GM23338 (cell line): Measurements from ENCODE around the gene COA8. TPM values are rescaled to one million over a fixed set of nuclear protein-coding genes. Genes with fewer than 3 reads are reported as not detected.

Experiments
- ATAC-seq: fragments of 200-7000 bp; cut with Tn5 transposase; 3 replicates; pipeline ENCODE4 v1.9.1; 2020
- DNase-seq: peaks from one replicate; pipeline ENCODE4 v3.0.0-alpha.2; 2015; ENCODE audit warnings: low spot score
- H2AFZ ChIP-seq: fragments of 200-600 bp; sonication (generic); 2 replicates; pipeline ENCODE4 v1.8.0; 2016; ENCODE audit warnings: antibody characterized with exemption, mild to moderate bottlenecking, moderate library complexity
- H3F3A ChIP-seq: fragments of 200-600 bp; sonication (generic); replicated peaks from 2 replicates; pipeline ENCODE4 v1.8.0; 2017; ENCODE audit warnings: antibody characterized with exemption, mixed run types, low read depth
- H3K27ac ChIP-seq: fragments of 200-600 bp; sonication (generic); 2 replicates; pipeline ENCODE4 v1.6.1; 2016; ENCODE audit warnings: low read depth
- H3K27me3 ChIP-seq: fragments of 200-600 bp; sonication (generic); 2 replicates; pipeline ENCODE4 v1.8.0; 2016; ENCODE audit warnings: mild to moderate bottlenecking, mixed run types, moderate library complexity; ENCODE audit not compliant: insufficient read depth
- H3K36me3 ChIP-seq: fragments of 200-600 bp; sonication (generic); 2 replicates; pipeline ENCODE4 v1.8.0; 2016; ENCODE audit warnings: mild to moderate bottlenecking; ENCODE audit not compliant: insufficient read depth
- H3K4me1 ChIP-seq: fragments of 200-600 bp; sonication (generic); 2 replicates; pipeline ENCODE4 v1.8.0; 2016; ENCODE audit warnings: mild to moderate bottlenecking, moderate library complexity; ENCODE audit not compliant: insufficient read depth
- H3K4me2 ChIP-seq: fragments of 200-600 bp; sonication (generic); 2 replicates; pipeline ENCODE4 v1.7.1; 2017; ENCODE audit warnings: mixed run types
- H3K4me3 ChIP-seq: fragments of 200-600 bp; sonication (generic); 2 replicates; pipeline ENCODE4 v1.6.1; 2016; ENCODE audit warnings: mixed run types
- H3K79me2 ChIP-seq: fragments of 200-600 bp; sonication (generic); replicated peaks from 2 replicates; pipeline ENCODE4 v1.8.0; 2017; ENCODE audit warnings: mild to moderate bottlenecking; ENCODE audit not compliant: insufficient read depth
- H3K9me2 ChIP-seq: fragments of 200-600 bp; sonication (generic); 2 replicates; pipeline ENCODE4 v1.8.0; 2017; ENCODE audit not compliant: insufficient read depth
- H4K20me1 ChIP-seq: fragments of 200-600 bp; sonication (generic); replicated peaks from 2 replicates; pipeline ENCODE4 v1.8.0; 2017; ENCODE audit warnings: mild to moderate bottlenecking; ENCODE audit not compliant: insufficient read depth
- H3K27ac Mint-ChIP-seq: 2 replicates; pipeline ENCODE4 v1.8.0; 2020; ENCODE audit warnings: inconsistent platforms, mild to moderate bottlenecking, moderate library complexity, mixed read lengths
- H3K27me3 Mint-ChIP-seq: 3 replicates; pipeline ENCODE4 v1.8.0; 2022; ENCODE audit warnings: low read depth, mild to moderate bottlenecking, moderate library complexity, mixed read lengths, inconsistent platforms; ENCODE audit not compliant: insufficient read depth, poor library complexity
- H3K36me3 Mint-ChIP-seq: 3 replicates; pipeline ENCODE4 v1.8.0; 2021; ENCODE audit warnings: low read depth, mild to moderate bottlenecking, inconsistent platforms, moderate library complexity, mixed read lengths
- H3K4me1 Mint-ChIP-seq: 3 replicates; pipeline ENCODE4 v1.8.0; 2020; ENCODE audit warnings: mild to moderate bottlenecking, inconsistent platforms, mixed read lengths
- H3K4me3 Mint-ChIP-seq: 3 replicates; pipeline ENCODE4 v1.8.0; 2021; ENCODE audit warnings: moderate library complexity, mild to moderate bottlenecking, inconsistent platforms, mixed read lengths
- H3K9me3 Mint-ChIP-seq: 3 replicates; pipeline ENCODE4 v1.8.0; 2020; ENCODE audit warnings: moderate library complexity, mild to moderate bottlenecking, inconsistent platforms, mixed read lengths
- CREB1 ChIP-seq: fragments of 250-450 bp; sonication (Bioruptor Pico); IDR thresholded peaks from 2 replicates; pipeline ENCODE4 v1.5.0; 2020; ENCODE audit warnings: low read depth, mild to moderate bottlenecking, moderate library complexity
- CTCF ChIP-seq, 2 experiments: fragments of 200-600 bp in 1 of 2; sonication (generic) in 1 of 2; conservative IDR thresholded peaks; 2 replicates each; pipeline versions ENCODE4 v1.5.1 to v1.6.1; 2016 to 2017; ENCODE audit warnings: antibody characterized with exemption in 2 of 2, low read depth in 2 of 2, mild to moderate bottlenecking in 2 of 2, moderate library complexity in 1 of 2
- EZH2 ChIP-seq: fragments of 200-600 bp; sonication (generic); IDR thresholded peaks from one replicate; pipeline ENCODE4 v1.8.0; 2017; ENCODE audit warnings: antibody characterized with exemption, mild to moderate bottlenecking, low read depth; ENCODE audit not compliant: unreplicated experiment
- EZH2phosphoT487 ChIP-seq: fragments of 200-600 bp; sonication (generic); IDR thresholded peaks from one replicate; pipeline ENCODE4 v1.8.1; 2018; ENCODE audit warnings: antibody characterized with exemption; ENCODE audit not compliant: unreplicated experiment
- JUNB ChIP-seq: IDR thresholded peaks from one replicate; pipeline ENCODE4 v1.6.1; 2016; ENCODE audit warnings: antibody characterized with exemption; ENCODE audit not compliant: unreplicated experiment
- NANOG ChIP-seq: IDR thresholded peaks from 2 replicates; pipeline ENCODE4 v1.6.1; 2016; ENCODE audit warnings: antibody characterized with exemption, borderline replicate concordance
- POLR2AphosphoS5 ChIP-seq: IDR thresholded peaks from 2 replicates; pipeline ENCODE4 v1.6.1; 2016; ENCODE audit warnings: antibody characterized with exemption, low read depth
- STAT1 ChIP-seq: IDR thresholded peaks from one replicate; pipeline ENCODE4 v1.6.1; 2016; ENCODE audit warnings: antibody characterized with exemption; ENCODE audit not compliant: unreplicated experiment
- ZNF114 ChIP-seq: fragments of 250-450 bp; sonication (Bioruptor Pico); IDR thresholded peaks from 2 replicates; pipeline ENCODE4 v1.5.0; 2020; ENCODE audit warnings: mild to moderate bottlenecking, moderate library complexity
- ZNF331 ChIP-seq: fragments of 250-450 bp; sonication (Bioruptor Pico); IDR thresholded peaks from 2 replicates; pipeline ENCODE4 v1.5.0; 2020; ENCODE audit warnings: low read depth, mild to moderate bottlenecking, moderate library complexity
- ZNF462 ChIP-seq: fragments of 250-450 bp; sonication (Bioruptor Pico); IDR thresholded peaks from 2 replicates; pipeline ENCODE4 v1.5.0; 2020; ENCODE audit warnings: mild to moderate bottlenecking, moderate library complexity
- polyA plus RNA-seq: library from polyadenylated mRNA; unstranded; fragments of >200 nt; fragmentation: Nextera tagmentation; extraction: Ambion mirVana; gene quantifications from 2 replicates; pipeline ENCODE4 v1.2.1, GENCODE V29; 2016
- total RNA-seq: library from RNA; depleted of rRNA; stranded (reverse); fragments of >200 nt; shearing (Covaris generic); gene quantifications from 2 replicates; pipeline ENCODE4 v1.2.3, GENCODE V29; 2014
- TF ChIP-seq, protein P1 (sequence below): IDR thresholded peaks from 2 replicates; pipeline ENCODE4 v1.6.1; 2016; ENCODE audit warnings: antibody characterized with exemption
- TF ChIP-seq, protein P2 (sequence below): IDR thresholded peaks from one replicate; pipeline ENCODE4 v1.6.1; 2018; ENCODE audit warnings: antibody characterized with exemption; ENCODE audit not compliant: unreplicated experiment

COA8 gene
- total and polyA plus RNA-seq, 2 experiments from 2014 or later = 61.3 to 130 TPM

DNA sequence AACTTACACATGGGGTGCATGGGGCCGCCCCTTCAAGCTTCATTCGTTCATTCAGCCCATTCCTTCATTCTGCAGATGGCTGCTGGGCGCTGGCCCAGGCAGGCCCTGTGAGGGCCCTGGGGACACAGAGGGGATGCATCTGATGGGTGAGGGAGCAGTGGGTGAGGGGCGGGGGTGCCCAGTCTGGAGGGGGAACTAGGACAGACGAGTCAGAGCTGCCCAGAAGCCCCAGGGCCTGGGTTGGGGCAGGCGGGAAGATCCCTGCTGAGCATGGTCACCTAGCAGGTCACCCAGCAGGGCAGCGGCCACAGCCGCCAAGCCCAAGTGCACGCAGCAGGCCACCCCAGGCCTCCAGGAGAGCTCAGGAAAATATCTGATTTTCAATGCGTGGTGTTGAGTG, 19.6 kb upstream of the COA8 start:
- Histone ChIP-seq H2AFZ (0 out of 2 replicates have a peak overlapping the region, but pooled peaks have one; percentile 59), H3K79me2 (no peaks in the 10 kb centered on the region), H3K4me3 (peak overlapping the region; percentile 53), H3K4me1 (peaks cover 18% of the 10 kb centered on the region), H4K20me1 (no peaks in the 10 kb centered on the region), H3K27ac (peak overlapping the region; percentile 94), H3F3A (0 out of 2 replicates have a peak, but pooled peaks cover 3% of the 10 kb centered on the region), H3K4me2 (peak overlapping the region; percentile 84), H3K9me2 (no peaks in the 10 kb centered on the region), H3K36me3 (no peaks in the 10 kb centered on the region), H3K27me3 (no peaks in the 10 kb centered on the region; the same call in 1 of the 2 replicates)
- DNase-seq = no peak
- H3K27me3 Mint-ChIP-seq = peaks cover 13% of the 10 kb centered on the region
- H3K4me1 Mint-ChIP-seq = peaks cover 12% of the 10 kb centered on the region; the same call in 2 of the 3 replicates
- peak overlapping the region; percentile 29; the same call in 2 of the 3 replicates for H3K4me3 Mint-ChIP-seq
- no peak; the same call in 2 of the 3 replicates for ATAC-seq
- H3K27ac Mint-ChIP-seq = peak overlapping the region; percentile 80; the same call in 1 of the 2 replicates
- TF ChIP-seq JUNB = no peak
- TF ChIP-seq POLR2AphosphoS5 = no peak
- TF ChIP-seq ZNF331 = no peak
- TF ChIP-seq EZH2phosphoT487 = no peak
- no peak for TF ChIP-seq NANOG
- no peak for TF ChIP-seq ZNF114
- TF ChIP-seq, protein P1, sequence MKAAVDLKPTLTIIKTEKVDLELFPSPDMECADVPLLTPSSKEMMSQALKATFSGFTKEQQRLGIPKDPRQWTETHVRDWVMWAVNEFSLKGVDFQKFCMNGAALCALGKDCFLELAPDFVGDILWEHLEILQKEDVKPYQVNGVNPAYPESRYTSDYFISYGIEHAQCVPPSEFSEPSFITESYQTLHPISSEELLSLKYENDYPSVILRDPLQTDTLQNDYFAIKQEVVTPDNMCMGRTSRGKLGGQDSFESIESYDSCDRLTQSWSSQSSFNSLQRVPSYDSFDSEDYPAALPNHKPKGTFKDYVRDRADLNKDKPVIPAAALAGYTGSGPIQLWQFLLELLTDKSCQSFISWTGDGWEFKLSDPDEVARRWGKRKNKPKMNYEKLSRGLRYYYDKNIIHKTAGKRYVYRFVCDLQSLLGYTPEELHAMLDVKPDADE = no peak
- TF ChIP-seq CREB1 = no peak
- TF ChIP-seq, protein P2, sequence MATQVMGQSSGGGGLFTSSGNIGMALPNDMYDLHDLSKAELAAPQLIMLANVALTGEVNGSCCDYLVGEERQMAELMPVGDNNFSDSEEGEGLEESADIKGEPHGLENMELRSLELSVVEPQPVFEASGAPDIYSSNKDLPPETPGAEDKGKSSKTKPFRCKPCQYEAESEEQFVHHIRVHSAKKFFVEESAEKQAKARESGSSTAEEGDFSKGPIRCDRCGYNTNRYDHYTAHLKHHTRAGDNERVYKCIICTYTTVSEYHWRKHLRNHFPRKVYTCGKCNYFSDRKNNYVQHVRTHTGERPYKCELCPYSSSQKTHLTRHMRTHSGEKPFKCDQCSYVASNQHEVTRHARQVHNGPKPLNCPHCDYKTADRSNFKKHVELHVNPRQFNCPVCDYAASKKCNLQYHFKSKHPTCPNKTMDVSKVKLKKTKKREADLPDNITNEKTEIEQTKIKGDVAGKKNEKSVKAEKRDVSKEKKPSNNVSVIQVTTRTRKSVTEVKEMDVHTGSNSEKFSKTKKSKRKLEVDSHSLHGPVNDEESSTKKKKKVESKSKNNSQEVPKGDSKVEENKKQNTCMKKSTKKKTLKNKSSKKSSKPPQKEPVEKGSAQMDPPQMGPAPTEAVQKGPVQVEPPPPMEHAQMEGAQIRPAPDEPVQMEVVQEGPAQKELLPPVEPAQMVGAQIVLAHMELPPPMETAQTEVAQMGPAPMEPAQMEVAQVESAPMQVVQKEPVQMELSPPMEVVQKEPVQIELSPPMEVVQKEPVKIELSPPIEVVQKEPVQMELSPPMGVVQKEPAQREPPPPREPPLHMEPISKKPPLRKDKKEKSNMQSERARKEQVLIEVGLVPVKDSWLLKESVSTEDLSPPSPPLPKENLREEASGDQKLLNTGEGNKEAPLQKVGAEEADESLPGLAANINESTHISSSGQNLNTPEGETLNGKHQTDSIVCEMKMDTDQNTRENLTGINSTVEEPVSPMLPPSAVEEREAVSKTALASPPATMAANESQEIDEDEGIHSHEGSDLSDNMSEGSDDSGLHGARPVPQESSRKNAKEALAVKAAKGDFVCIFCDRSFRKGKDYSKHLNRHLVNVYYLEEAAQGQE = no peak
- TF ChIP-seq EZH2 = no peak
- TF ChIP-seq STAT1 = no peak
- no peak for TF ChIP-seq ZNF462 (CRISPR knock-in tag)
- no peak for TF ChIP-seq CTCF (conservative IDR thresholded peaks at IDR 0.05; ENCODE audit: low read depth in 2 of 2)
- H3K9me3 Mint-ChIP-seq = no peaks in the 10 kb centered on the region
- no peaks in the 10 kb centered on the region for H3K36me3 Mint-ChIP-seq
